ENCODE results near the gene LGR6.
"Not testable (repeated sequence)": the region's sequence is repeated elsewhere in the genome, so short reads cannot be mapped to it uniquely, and the experiment has no call there.

The LGR6 gene

DNA sequence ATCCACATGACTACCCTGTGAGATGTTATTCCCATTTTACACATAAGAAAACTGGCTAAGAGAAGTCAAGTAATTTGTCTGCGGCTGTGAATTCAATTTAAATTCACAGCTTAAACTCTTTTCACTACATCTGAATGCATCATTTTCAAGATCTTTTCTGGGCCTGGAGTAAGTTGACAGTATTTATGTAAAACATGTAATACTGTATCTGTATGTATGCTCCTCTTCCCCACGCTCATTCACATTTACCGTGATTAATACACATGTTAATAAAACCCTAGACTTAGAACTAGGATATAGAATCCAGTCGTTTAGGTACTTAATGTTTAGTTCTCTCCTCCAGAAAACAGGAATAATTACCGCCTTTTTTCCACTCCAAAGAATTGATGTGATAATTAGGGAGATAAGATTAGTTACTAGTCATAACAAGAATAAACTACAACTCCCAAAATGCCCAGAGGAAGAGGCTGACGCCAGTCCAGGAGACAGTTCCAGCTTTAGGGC, 154.5 kb downstream of the LGR6 start:
- no peak for DNase-seq

DNA sequence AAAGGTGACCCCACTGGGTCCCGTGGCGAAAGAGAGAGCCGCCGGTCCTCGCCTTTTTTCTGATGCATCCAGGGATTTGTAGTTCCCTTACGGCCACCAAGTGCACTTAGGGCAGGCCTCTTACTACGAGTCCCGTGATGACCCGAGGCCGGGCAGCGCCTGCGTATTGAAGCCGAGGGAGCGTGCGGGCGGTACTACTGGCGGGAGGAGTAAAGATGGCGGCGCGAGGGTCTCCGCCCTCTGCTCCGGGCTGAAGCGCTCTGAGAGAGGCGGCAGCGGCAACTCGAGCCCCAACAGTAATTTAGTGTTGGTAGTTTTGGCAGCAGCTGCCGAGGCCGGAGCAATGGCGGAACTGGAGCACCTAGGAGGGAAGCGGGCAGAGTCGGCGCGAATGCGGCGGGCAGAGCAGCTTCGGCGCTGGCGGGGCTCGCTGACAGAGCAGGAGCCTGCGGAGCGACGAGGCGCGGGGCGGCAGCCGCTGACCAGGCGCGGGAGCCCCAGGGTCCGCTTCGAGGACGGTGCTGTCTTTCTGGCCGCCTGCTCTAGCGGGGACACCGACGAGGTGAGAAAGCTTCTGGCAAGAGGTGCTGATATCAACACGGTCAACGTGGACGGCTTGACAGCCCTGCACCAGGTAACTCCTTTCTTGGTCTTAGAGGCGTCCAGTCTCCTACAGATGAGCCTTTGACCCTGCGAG, 155.1 kb downstream of the LGR6 start, which contains the start of gene PPP1R12B:
Gene PPP1R12B, plus strand, starts transcription at position 191 of the 697 bp plus-strand sequence. Its CDS starts 153 bp downstream, at position 344.
- DNase-seq: peak; percentile 96

DNA sequence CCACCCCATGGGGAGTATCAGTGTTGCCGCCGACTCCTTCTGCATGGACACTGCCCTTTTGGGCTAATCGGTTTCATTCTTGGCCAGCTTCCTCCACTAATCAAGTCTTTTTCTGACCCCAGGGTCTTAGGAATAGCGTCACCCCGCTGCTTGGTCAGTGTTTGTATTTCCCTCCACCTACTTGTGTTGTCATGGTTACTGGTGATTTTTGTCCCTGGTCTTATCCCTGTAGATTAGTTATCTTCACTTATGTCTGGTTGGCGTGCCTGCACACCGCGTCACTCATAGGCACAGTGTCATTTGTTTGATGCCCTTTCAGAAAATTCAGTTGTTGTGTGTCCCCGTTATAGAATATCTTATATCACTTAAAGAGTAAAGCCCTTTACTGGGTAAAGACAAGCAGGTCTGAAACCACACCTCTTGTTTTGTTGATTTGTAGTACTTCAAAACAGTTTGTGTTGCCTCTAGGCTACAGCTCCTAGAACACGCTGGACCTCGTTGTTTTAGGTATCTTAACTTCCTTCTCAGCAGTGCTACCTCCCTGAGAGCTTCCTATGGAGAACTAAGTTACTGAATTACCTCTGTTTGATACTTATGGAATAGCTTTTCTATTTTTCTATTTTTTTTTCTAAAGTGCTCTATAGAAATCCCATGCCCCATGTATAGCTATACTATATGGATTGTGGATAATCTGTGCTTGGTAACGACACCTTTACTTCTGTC, 155.8 kb downstream of the LGR6 start:
- no peak for DNase-seq

DNA sequence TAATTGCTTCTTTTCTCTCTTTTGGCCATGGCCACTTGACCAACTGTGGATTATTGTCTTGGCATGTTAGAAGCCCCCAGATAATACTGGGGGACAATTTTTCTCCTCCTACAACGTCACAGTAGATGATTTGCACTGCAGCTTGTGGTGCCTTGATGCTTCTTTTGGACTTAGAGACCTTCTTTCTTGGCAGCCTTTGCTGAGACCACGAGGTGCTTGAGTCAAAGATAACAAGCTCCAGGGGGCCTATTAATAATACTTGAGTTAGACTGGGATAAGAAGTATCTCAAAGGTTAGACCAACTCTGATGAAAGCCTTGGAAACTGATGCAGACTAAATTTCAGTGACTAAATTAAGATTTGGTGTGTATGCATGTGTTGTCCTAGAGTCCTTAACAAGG, 158.1 kb downstream of the LGR6 start:
- DNase-seq: no peak

DNA sequence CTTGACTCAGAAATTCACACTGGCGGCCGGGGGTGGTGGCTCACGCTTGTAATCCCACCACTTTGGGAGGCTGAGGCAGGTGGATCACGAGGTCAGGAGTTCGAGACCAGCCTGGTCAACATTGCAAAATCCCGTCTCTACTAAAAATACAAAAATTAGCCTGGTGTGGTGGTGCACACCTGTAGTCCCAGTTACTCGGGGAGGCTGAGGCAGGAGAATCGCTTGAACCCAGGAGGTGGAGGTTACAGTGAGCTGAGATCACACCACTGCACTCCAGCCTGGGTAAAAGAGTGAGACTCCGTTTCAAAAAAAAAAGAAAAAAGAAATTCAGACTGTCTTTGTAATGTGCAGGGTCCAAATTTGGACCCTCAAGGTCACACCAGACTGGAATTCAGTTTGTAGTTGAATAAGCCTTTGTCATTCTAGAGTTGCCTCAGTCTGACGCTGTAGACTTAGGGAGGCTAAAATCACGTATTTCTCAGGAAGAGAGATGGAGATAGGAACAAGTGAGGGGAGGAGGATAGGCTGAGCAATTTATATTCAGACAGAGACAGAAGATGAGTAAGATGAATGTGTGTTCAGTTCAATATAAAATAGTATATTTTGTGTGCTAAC, 159.1 kb downstream of the LGR6 start:
- DNase-seq: not testable (repeated sequence)

DNA sequence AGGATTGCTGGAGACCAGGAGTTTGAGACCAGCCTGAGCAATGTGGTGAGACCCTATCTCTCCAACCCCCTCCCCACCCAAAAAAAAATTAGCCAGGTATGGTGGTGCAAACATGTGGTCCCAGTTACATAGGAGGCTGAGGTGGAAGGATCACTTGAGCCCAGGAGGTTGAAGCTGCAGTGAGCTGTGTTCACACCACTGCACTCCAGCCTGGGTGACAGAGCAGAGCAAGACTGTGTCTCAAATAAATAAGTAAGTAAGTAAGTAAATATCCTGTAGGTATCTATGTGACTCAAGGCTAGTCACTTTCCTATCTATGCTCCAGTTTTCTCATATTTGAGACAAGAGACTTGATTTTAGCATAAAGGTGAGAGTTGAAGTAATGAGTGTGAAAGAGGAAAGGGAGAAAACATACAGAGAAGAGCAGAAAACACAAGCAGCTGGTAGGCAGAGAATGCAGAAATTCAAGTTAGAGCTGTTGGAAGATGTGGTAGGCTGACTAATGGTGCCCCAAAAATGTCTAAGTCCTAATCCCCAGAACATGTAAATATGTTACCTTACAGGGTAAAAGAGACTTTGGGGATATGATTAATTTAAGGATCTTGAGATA, 162.4 kb downstream of the LGR6 start:
- no peak for DNase-seq

DNA sequence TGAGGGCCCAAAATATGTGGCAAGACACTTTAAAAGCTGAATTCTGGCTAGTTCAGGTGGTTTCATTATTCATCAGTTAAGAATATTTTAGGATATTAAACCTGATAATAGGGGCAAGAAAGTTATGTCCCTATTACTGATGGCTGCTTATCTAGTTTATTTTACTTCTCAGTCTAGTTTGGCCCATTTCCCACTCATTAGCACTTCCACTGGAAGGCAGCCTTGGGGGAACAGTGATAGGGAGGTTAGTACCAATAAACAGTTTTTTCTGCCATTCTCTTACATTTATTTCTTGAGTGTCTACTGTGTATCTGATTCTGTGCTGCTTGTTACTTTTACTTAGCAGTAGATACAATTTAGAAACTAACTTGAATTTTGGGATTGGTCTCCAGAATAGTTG, 163.9 kb downstream of the LGR6 start:
- DNase-seq: no peak

DNA sequence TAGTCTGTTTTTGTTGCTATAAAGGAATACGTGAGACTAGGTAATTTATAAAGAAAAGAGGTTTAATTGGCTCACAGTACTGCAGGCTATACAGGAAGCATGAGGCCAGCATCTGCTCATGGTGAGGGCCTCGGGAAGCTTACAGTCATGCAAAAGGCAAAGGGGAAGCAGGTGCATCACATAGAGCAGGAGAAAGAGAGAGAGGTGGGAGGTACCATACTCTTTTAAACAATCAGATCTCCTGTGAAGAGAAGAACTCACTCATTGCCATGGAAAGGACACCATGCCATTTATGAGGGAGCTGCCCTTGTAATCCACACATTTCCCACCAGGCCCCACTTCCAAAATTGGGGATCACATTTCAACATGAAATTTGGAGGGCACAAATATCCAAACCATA, 167.6 kb downstream of the LGR6 start:
- DNase-seq: no peak

DNA sequence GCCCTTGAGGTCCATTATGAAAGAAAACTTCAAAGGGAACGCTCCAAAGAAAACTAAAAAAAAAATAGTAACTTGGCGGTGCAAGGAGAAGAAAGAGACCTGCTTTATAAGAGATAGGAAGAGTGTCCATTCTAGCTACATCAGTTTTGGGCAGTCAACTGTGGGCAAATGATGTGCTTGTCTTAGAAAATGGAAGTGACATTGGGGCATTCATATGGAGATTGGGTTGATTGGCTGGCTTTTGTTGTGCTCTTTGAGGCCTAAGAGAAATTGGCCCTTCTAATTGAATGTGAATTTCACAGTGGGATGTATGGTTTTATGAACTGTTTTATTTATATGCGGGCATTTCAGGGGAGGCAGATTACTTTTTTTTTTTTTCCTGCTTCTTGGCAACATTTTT, 168.1 kb downstream of the LGR6 start:
- DNase-seq: no peak

DNA sequence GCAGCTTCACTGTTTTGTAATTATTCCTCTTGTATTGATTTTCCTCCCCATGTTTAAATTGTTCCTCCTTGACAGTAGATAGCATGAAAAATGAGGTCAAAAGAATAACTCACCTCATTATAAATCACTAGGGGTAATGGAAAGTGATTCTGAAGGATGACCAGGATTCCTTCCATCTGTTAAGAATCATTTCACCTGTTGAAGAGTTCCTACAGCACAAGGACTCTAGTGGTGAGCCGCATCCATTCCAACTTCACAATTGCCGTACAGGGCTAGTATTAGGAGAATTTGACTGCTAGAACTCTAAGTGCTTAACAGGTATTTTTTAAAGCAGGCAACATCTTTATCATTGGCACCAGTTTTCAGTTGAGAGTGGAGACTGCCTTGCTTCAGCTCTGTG, 168.6 kb downstream of the LGR6 start:
- DNase-seq: no peak

DNA sequence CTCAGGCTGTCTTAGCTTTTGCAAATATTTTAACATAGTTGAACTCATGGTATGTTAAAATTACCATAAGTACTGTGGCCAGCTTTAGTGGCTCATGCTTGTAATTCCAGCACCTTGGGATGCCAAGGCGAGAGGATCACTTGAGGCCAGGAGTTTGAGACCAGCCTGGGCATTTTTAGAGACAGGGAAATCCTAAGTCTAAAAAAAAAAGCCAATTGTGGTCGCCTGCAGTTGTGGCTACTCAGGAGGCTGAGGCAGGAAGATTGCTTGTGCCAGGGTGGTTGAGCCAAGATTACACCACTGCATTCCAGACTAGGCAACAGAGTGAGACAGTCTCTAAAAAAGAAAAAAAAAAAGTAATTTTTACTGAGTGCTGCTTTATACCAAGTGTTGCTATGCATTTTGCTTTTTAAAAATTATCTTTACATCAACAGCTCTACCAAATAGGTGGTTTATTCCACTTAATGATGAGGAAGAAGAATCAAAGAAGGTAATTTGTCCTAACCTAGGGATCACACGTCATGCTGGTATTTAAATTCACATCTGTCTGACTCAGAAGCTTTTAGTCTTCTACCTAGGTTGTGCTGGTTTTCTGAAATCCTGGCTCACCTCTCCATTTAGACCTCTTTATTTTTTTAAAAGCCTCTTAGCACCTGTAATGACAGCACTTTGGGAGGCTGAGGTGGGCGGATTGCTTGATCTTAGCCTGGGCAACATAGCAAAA, 171.7 kb downstream of the LGR6 start:
- DNase-seq: no peak

DNA sequence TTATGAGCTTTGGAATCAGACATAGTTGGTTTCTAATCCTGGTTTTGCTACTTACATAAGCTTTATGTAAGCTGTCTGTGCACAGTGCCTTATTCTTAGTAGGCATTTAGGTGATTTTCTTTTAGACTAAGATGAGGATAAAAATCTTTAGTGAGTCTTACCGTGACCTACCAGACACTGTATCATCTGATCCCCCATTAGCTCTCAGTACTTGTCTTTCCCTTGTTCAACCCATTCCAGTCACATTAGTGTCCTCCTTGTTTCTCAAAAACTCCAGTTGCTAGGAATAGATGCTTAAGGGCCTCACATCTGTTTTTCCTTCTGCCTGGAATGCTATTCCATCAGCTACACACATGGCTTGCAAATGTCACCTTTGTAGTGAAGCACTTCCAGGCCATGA, 173.7 kb downstream of the LGR6 start:
- DNase-seq: no peak

All from NCI-H526 treated with DMSO at 0.1 percent for 48 hours (cell line).